Measurements from ENCODE around the gene SCRN1. TPM values are rescaled to one million over a fixed set of nuclear protein-coding genes. Genes with fewer than 3 reads are reported as not detected.

SCRN1 gene
- total and polyA plus RNA-seq, 2 of the 13 experiments (the other 11 are each of a cell fraction or from before 2014, with no cell fraction given) = 43.2 to 49.8 TPM

GRCh38 chr7:29987083-29987482 is 2.5 kb downstream of the SCRN1 start (continued):
- TF ChIP-seq DMTF1 (CRISPR knock-in tag; IDR thresholded peaks at IDR 0.05) = no peak
- TF ChIP-seq ELF4 (CRISPR knock-in tag; IDR thresholded peaks at IDR 0.05; ENCODE audit: borderline replicate concordance) = 0 out of 2 replicates have a peak, but pooled peaks have one; percentile 1
- TF ChIP-seq, protein P1, sequence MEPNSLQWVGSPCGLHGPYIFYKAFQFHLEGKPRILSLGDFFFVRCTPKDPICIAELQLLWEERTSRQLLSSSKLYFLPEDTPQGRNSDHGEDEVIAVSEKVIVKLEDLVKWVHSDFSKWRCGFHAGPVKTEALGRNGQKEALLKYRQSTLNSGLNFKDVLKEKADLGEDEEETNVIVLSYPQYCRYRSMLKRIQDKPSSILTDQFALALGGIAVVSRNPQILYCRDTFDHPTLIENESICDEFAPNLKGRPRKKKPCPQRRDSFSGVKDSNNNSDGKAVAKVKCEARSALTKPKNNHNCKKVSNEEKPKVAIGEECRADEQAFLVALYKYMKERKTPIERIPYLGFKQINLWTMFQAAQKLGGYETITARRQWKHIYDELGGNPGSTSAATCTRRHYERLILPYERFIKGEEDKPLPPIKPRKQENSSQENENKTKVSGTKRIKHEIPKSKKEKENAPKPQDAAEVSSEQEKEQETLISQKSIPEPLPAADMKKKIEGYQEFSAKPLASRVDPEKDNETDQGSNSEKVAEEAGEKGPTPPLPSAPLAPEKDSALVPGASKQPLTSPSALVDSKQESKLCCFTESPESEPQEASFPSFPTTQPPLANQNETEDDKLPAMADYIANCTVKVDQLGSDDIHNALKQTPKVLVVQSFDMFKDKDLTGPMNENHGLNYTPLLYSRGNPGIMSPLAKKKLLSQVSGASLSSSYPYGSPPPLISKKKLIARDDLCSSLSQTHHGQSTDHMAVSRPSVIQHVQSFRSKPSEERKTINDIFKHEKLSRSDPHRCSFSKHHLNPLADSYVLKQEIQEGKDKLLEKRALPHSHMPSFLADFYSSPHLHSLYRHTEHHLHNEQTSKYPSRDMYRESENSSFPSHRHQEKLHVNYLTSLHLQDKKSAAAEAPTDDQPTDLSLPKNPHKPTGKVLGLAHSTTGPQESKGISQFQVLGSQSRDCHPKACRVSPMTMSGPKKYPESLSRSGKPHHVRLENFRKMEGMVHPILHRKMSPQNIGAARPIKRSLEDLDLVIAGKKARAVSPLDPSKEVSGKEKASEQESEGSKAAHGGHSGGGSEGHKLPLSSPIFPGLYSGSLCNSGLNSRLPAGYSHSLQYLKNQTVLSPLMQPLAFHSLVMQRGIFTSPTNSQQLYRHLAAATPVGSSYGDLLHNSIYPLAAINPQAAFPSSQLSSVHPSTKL (CRISPR knock-in tag; IDR thresholded peaks at IDR 0.05) = peak; percentile 38; the same call in 1 of the 2 replicates
- TF ChIP-seq, protein P2, sequence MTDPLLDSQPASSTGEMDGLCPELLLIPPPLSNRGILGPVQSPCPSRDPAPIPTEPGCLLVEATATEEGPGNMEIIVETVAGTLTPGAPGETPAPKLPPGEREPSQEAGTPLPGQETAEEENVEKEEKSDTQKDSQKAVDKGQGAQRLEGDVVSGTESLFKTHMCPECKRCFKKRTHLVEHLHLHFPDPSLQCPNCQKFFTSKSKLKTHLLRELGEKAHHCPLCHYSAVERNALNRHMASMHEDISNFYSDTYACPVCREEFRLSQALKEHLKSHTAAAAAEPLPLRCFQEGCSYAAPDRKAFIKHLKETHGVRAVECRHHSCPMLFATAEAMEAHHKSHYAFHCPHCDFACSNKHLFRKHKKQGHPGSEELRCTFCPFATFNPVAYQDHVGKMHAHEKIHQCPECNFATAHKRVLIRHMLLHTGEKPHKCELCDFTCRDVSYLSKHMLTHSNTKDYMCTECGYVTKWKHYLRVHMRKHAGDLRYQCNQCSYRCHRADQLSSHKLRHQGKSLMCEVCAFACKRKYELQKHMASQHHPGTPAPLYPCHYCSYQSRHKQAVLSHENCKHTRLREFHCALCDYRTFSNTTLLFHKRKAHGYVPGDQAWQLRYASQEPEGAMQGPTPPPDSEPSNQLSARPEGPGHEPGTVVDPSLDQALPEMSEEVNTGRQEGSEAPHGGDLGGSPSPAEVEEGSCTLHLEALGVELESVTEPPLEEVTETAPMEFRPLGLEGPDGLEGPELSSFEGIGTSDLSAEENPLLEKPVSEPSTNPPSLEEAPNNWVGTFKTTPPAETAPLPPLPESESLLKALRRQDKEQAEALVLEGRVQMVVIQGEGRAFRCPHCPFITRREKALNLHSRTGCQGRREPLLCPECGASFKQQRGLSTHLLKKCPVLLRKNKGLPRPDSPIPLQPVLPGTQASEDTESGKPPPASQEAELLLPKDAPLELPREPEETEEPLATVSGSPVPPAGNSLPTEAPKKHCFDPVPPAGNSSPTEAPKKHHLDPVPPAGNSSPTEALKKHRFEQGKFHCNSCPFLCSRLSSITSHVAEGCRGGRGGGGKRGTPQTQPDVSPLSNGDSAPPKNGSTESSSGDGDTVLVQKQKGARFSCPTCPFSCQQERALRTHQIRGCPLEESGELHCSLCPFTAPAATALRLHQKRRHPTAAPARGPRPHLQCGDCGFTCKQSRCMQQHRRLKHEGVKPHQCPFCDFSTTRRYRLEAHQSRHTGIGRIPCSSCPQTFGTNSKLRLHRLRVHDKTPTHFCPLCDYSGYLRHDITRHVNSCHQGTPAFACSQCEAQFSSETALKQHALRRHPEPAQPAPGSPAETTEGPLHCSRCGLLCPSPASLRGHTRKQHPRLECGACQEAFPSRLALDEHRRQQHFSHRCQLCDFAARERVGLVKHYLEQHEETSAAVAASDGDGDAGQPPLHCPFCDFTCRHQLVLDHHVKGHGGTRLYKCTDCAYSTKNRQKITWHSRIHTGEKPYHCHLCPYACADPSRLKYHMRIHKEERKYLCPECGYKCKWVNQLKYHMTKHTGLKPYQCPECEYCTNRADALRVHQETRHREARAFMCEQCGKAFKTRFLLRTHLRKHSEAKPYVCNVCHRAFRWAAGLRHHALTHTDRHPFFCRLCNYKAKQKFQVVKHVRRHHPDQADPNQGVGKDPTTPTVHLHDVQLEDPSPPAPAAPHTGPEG (CRISPR knock-in tag; IDR thresholded peaks at IDR 0.05) = no peak
- no peak for TF ChIP-seq TEAD3 (CRISPR knock-in tag; optimal IDR thresholded peaks at IDR 0.05; ENCODE audit: borderline replicate concordance)
- TF ChIP-seq, protein P3, sequence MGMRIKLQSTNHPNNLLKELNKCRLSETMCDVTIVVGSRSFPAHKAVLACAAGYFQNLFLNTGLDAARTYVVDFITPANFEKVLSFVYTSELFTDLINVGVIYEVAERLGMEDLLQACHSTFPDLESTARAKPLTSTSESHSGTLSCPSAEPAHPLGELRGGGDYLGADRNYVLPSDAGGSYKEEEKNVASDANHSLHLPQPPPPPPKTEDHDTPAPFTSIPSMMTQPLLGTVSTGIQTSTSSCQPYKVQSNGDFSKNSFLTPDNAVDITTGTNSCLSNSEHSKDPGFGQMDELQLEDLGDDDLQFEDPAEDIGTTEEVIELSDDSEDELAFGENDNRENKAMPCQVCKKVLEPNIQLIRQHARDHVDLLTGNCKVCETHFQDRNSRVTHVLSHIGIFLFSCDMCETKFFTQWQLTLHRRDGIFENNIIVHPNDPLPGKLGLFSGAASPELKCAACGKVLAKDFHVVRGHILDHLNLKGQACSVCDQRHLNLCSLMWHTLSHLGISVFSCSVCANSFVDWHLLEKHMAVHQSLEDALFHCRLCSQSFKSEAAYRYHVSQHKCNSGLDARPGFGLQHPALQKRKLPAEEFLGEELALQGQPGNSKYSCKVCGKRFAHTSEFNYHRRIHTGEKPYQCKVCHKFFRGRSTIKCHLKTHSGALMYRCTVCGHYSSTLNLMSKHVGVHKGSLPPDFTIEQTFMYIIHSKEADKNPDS (CRISPR knock-in tag; IDR thresholded peaks at IDR 0.05) = no peak
- TF ChIP-seq ATF4 (CRISPR knock-in tag; IDR thresholded peaks at IDR 0.05) = no peak
- TF ChIP-seq, protein P4, sequence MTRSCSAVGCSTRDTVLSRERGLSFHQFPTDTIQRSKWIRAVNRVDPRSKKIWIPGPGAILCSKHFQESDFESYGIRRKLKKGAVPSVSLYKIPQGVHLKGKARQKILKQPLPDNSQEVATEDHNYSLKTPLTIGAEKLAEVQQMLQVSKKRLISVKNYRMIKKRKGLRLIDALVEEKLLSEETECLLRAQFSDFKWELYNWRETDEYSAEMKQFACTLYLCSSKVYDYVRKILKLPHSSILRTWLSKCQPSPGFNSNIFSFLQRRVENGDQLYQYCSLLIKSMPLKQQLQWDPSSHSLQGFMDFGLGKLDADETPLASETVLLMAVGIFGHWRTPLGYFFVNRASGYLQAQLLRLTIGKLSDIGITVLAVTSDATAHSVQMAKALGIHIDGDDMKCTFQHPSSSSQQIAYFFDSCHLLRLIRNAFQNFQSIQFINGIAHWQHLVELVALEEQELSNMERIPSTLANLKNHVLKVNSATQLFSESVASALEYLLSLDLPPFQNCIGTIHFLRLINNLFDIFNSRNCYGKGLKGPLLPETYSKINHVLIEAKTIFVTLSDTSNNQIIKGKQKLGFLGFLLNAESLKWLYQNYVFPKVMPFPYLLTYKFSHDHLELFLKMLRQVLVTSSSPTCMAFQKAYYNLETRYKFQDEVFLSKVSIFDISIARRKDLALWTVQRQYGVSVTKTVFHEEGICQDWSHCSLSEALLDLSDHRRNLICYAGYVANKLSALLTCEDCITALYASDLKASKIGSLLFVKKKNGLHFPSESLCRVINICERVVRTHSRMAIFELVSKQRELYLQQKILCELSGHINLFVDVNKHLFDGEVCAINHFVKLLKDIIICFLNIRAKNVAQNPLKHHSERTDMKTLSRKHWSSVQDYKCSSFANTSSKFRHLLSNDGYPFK (CRISPR knock-in tag; IDR thresholded peaks at IDR 0.05; ENCODE audit: borderline replicate concordance) = no peak

Measured in HepG2 (cell line).